Esophagus squamous epithelium (tissue), 5 donors: Measurements from ENCODE around the gene ZNF341. TPM values are rescaled to one million over a fixed set of nuclear protein-coding genes. Genes with fewer than 3 reads are reported as not detected.
"Not testable (repeated sequence)": the region's sequence is repeated elsewhere in the genome, so short reads cannot be mapped to it uniquely, and the experiment has no call there.

Experiments
- DNase-seq: peaks from one replicate; lab custom pipeline; 2025; lab: John Stamatoyannopoulos, UW
- H3K27ac ChIP-seq, 4 donors: fragments of 200-600 bp; sonication (generic); one replicate each; pipeline ENCODE4 v1.5.1; 2016 to 2019; ENCODE audit warnings: mild to moderate bottlenecking in 1 of 4
- H3K27me3 ChIP-seq, 4 donors: fragments of 200-600 bp; sonication (generic); 1 replicate in 3 of 4; 2 replicates in 1 of 4; pipeline versions ENCODE4 v1.5.1 to v1.6.0; 2017 to 2021; ENCODE audit warnings: antibody characterized with exemption in 1 of 4
- H3K36me3 ChIP-seq, 3 donors: fragments of 200-600 bp; sonication (generic); one replicate each; pipeline ENCODE4 v1.5.1; 2016 to 2019
- H3K4me1 ChIP-seq, 3 donors: fragments of 200-600 bp; sonication (generic); one replicate each; pipeline ENCODE4 v1.5.1; 2017 to 2019
- H3K4me3 ChIP-seq, 4 donors: fragments of 200-600 bp; sonication (generic); 1 replicate in 3 of 4; 2 replicates in 1 of 4; pipeline ENCODE4 v1.5.1; 2016 to 2019; ENCODE audit warnings: mild to moderate bottlenecking in 2 of 4, moderate library complexity in 1 of 4
- H3K9me3 ChIP-seq, 3 donors: fragments of 200-600 bp; sonication (generic); one replicate each; pipeline ENCODE4 v1.5.1; 2016 to 2019
- CTCF ChIP-seq, 6 experiments: fragments of 450-650 bp in 4 of 6; fragments of 200-600 bp in 2 of 6; sonication (generic) in 2 of 6; IDR thresholded peaks; one replicate each; pipeline ENCODE4 v1.5.1; 2016 to 2019; ENCODE audit warnings: antibody characterized with exemption in 6 of 6, mild to moderate bottlenecking in 4 of 6, moderate library complexity in 4 of 6
- POLR2A ChIP-seq, 4 donors: fragments of 450-650 bp; IDR thresholded peaks; one replicate each; pipeline ENCODE4 v1.6.1; 2017; ENCODE audit warnings: antibody characterized with exemption in 4 of 4, mild to moderate bottlenecking in 4 of 4, moderate library complexity in 3 of 4
- WGBS, 2 donors: methylation state at CpG; one replicate each; pipeline ENCODE4 v1.1.5; 2018; 5-methylcytosine and 5-hydroxymethylcytosine counted together
- intact Hi-C: fragments of 100-400 bp; cut with DNase I; formaldehyde crosslinking; loops from one replicate; pipeline ENCODE4 v1.15.0; 2022
- total RNA-seq, 4 donors: library from RNA; depleted of rRNA; stranded (reverse); fragments of >200 nt; gene quantifications; one replicate each; pipeline ENCODE4 v1.1.0, GENCODE V29; 2016
- donor health status: DM: yes; HTN: yes; CAD: no.

The ZNF341 gene
- total RNA-seq, 4 donors from 2014 or later, result 1.7 to 4.0 (median 3.2) TPM

DNA sequence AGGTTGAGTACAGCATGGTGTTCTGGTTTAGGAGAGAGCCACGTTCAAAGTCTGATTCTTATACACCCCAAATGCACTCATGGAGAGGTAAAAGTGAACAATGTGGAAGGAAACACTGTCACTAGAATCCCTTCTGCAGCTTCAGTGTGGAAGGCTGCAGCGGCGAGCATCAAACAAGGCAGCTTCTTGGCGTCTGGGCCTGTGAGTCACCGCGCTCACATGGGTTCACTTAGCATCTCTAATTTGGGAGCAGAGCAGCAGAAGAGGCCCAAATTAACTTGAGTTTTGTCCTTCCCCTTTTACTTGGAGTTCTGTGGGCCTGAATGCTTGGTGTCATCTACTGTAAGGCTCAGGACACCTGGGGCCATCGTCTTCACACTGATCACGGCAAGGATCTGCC lies 34.7 kb upstream of the ZNF341 start:
- 41 to 63% methylated on average over 7 to 8 of the region's 8 CpGs for WGBS, 2 donors
- DNase-seq, result no peak
- Histone ChIP-seq H3K4me1 (peaks cover 0 to 33% (median 0%) of the 10 kb centered on the region in 3 donors), H3K27me3 (no peaks in the 10 kb centered on the region), H3K9me3 (no peaks in the 10 kb centered on the region), H3K36me3 (no peaks in the 10 kb centered on the region), H3K4me3 (no peak overlapping the region), H3K27ac (peak overlapping the region in 3 of 4 donors; percentile 23 to 70 (median 27))
- TF ChIP-seq CTCF (IDR thresholded peaks at IDR 0.05), result no peak
- TF ChIP-seq POLR2A (IDR thresholded peaks at IDR 0.05), result no peak
- intact Hi-C loops, result no loop called here

- not testable (repeated sequence) for H3K27me3 ChIP-seq
Observed at GRCh38 chr20:33698966-33699365, 32.8 kb upstream of the ZNF341 start.

DNA sequence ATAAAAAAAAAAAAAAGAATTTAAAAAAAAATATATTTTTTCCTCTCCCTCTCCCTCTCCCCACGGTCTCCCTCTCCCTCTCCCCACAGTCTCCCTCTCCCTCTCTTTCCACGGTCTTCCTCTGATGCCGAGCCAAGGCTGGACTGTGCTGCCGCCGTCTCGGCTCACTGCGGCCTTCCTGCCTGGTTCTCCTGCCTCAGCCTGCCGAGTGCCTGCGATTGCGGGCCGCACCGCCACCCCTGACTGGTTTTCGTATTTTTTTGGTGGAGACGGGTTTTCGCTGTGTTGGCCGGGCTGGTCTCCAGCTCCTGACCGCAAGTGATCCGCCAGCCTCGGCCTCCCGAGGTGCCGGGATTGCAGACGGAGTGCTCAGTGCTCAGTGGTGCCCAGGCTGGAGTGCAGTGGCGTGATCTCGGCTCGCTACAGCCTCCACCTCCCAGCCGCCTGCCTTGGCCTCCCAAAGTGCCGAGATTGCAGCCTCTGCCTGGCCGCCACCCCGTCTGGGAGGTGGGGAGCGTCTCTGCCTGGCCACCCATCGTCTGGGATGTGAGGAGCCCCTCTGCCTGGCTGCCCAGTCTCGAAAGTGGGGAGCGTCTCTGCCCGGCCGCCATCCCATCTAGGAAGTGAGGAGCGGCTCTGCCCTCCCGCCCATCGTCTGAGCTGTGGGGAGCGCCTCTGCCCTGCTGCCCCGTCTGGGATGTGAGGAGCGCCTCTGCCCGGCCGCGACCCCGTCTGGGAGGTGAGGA lies 30.9 kb upstream of the ZNF341 start:
- H3K9me3 ChIP-seq, H3K4me3 ChIP-seq, H3K36me3 ChIP-seq, DNase-seq, H3K27ac ChIP-seq, H3K27me3 ChIP-seq, intact Hi-C loops: not testable (repeated sequence)
- H3K4me1 ChIP-seq, result peaks cover 0 to 24% (median 0%) of the 10 kb centered on the region in 3 donors
- WGBS, 2 donors, result 95 to 96% methylated on average over 7 to 20 of the region's 45 CpGs

More at GRCh38 chr20:33698966-33699365, 32.8 kb upstream of the ZNF341 start:
- peaks cover 0 to 34% (median 0%) of the 10 kb centered on the region in 3 donors for H3K4me1 ChIP-seq
- H3K9me3 ChIP-seq, H3K36me3 ChIP-seq, H3K4me3 ChIP-seq, intact Hi-C loops, H3K27ac ChIP-seq, DNase-seq: not testable (repeated sequence)
- whole genome bisulfite sequencing, 2 donors, result no CpG with 5 or more reads among the region's 27 CpGs

DNA sequence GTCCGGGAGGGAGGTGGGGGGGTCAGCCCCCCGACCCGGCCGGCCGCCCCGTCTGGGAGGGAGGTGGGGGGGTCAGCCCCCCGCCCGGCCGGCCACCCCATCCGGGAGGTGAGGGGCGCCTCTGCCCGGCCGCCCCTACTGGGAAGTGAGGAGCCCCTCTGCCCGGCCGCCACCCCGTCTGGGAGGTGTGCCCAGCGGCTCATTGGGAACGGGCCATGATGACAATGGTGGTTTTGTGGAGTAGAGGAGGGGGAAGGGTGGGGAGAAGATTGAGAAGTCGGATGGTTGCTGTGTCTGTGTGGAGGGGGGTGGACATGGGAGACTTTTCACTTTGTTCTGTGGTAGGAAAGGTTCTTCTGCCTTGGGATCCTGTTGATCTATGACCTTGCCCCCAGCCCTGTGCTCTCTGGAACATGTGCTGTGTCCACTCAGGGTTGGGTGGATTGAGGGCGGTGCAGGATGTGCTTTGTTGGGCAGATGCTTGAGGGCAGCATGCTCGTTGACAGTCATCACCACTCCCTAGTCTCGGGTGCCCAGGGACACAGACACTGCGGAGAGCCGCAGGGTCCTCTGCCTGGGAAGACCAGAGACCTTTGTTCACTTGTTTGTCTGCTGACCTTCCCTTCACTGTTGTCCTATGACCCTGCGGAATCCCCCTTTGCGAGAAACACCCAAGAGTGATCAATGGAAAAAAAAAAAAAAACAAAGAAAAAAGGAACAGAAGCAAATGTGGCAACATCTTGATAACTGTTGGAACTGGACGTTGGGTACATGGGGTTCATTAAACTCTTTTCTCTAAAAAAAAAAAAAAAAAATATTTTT lies 30.0 kb upstream of the ZNF341 start:
- intact Hi-C loops, result no loop called here
- no peak for DNase-seq
- Histone ChIP-seq H3K4me3 (no peak overlapping the region), H3K27me3 (no peaks in the 10 kb centered on the region), H3K27ac (no peak overlapping the region), H3K36me3 (peaks cover 0 to 12% (median 0%) of the 10 kb centered on the region in 3 donors), H3K4me1 (peaks cover 0 to 15% (median 0%) of the 10 kb centered on the region in 3 donors), H3K9me3 (no peaks in the 10 kb centered on the region)
- TF ChIP-seq CTCF (IDR thresholded peaks at IDR 0.05) (no peak), POLR2A (IDR thresholded peaks at IDR 0.05) (no peak)
- 59 to 90% methylated on average over 3 to 5 of the region's 27 CpGs for WGBS, 2 donors

GRCh38 chr20:33702861-33703260 lies 28.9 kb upstream of the ZNF341 start:
- 56 to 66% methylated on average over 3 to 5 of the region's 5 CpGs for WGBS, 2 donors
- Histone ChIP-seq H3K9me3 (no peaks in the 10 kb centered on the region), H3K27me3 (no peaks in the 10 kb centered on the region), H3K36me3 (peaks cover 0 to 22% (median 0%) of the 10 kb centered on the region in 3 donors), H3K4me1 (peaks cover 0 to 6% (median 0%) of the 10 kb centered on the region in 3 donors), H3K27ac (no peak overlapping the region), H3K4me3 (no peak overlapping the region)
- TF ChIP-seq CTCF (IDR thresholded peaks at IDR 0.05) (no peak), POLR2A (IDR thresholded peaks at IDR 0.05) (no peak)
- no peak for DNase-seq
- intact Hi-C loops, result no loop called here
